SK-N-SH treated with all-trans-retinoic acid at 6 μM for 48 hours (cell line): ENCODE results near the gene HSF2BP.

Source experiments
- CREB5 ChIP-seq: fragments of 250-450 bp; sonication (Bioruptor Pico); IDR thresholded peaks from 2 replicates; pipeline ENCODE4 v1.5.1; 2020; ENCODE audit warnings: low read depth, mild to moderate bottlenecking, moderate library complexity
- ISL1 ChIP-seq: fragments of 250-450 bp; sonication (Bioruptor Pico); IDR thresholded peaks from 2 replicates; pipeline ENCODE4 v2.1.2; 2022; ENCODE audit warnings: mild to moderate bottlenecking, moderate library complexity
- PPARA ChIP-seq: fragments of 250-450 bp; sonication (Bioruptor Pico); IDR thresholded peaks from 2 replicates; pipeline ENCODE4 v1.5.0; 2020; ENCODE audit warnings: mild to moderate bottlenecking, borderline replicate concordance
- TOX ChIP-seq: fragments of 250-450 bp; sonication (Bioruptor Pico); IDR thresholded peaks from 2 replicates; pipeline ENCODE4 v1.8.0; 2021; ENCODE audit warnings: mild to moderate bottlenecking, moderate library complexity, borderline replicate concordance
- ZC3H10 ChIP-seq: fragments of 250-450 bp; sonication (Bioruptor Pico); IDR thresholded peaks from 2 replicates; pipeline ENCODE4 v1.5.1; 2021; ENCODE audit warnings: mild to moderate bottlenecking, moderate library complexity
- ZFP30 ChIP-seq: fragments of 450-650 bp; formaldehyde crosslinking; IDR thresholded peaks from 2 replicates; pipeline ENCODE4 v1.5.0; 2022; ENCODE audit warnings: mild to moderate bottlenecking, moderate library complexity
- ZNF70 ChIP-seq: fragments of 450-650 bp; formaldehyde crosslinking; IDR thresholded peaks from 2 replicates; pipeline ENCODE4 v1.5.0; 2020; ENCODE audit warnings: mild to moderate bottlenecking, moderate library complexity
- TF ChIP-seq, protein P1 (sequence below): fragments of 250-450 bp; sonication (Bioruptor Pico); IDR thresholded peaks from 2 replicates; pipeline ENCODE4 v1.8.0; 2020; ENCODE audit warnings: mild to moderate bottlenecking, moderate library complexity, borderline replicate concordance

DNA sequence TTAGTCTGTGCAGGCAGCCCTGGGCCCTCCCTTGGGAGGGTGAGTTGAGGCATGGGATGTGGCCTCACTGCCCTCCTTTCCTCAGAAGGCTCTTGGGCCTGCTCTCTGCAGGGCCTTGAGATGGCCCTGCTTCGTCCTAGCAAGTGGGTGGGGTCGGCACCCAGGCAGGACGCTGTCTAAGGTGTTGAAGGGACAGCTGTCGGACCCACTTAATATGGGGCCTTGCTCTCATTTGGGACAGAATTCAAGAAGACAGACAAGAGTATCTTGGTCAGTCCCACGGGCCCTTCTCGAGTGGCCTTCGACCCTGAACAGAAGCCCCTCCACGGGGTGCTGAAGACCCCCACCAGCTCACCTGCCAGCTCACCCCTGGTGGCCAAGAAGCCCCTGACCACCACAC, 33.7 kb upstream of the HSF2BP start:
- TF ChIP-seq PPARA (CRISPR knock-in tag) (no peak), CREB5 (CRISPR knock-in tag) (no peak), ZFP30 (CRISPR knock-in tag) (no peak), ISL1 (CRISPR knock-in tag) (no peak), TOX (no peak), ZC3H10 (no peak), ZNF70 (no peak)
- TF ChIP-seq, protein P1, sequence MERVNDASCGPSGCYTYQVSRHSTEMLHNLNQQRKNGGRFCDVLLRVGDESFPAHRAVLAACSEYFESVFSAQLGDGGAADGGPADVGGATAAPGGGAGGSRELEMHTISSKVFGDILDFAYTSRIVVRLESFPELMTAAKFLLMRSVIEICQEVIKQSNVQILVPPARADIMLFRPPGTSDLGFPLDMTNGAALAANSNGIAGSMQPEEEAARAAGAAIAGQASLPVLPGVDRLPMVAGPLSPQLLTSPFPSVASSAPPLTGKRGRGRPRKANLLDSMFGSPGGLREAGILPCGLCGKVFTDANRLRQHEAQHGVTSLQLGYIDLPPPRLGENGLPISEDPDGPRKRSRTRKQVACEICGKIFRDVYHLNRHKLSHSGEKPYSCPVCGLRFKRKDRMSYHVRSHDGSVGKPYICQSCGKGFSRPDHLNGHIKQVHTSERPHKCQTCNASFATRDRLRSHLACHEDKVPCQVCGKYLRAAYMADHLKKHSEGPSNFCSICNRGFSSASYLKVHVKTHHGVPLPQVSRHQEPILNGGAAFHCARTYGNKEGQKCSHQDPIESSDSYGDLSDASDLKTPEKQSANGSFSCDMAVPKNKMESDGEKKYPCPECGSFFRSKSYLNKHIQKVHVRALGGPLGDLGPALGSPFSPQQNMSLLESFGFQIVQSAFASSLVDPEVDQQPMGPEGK (CRISPR knock-in tag), result no peak
